Suppressor macrophage (primary cell): ENCODE data around the gene CD44.

Source experiments
- DNase-seq, 4 experiments: peaks; one replicate each; pipeline ENCODE4 v3.0.0-alpha.2; 2020 to 2022

CD44 gene

DNA sequence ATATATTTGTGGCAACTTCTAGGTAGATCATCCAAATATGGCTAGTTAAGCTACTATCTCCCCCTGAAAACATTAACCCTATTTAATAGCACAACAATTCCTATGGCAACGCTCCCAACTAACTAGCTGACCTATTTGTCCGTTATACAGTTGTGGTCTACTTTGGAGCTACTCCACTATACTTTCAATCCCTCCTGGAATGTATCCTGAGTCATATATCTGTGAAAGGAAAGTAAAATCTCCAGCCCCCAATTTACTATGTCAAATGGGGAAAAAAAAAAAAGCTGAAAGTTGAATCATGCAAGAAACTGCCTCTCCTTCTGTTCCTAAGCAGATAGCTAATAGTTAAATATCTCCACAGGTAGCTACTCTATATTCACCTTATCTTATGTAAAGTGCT is 128.5 kb downstream of the CD44 start:
- DNase-seq, result no peak

DNA sequence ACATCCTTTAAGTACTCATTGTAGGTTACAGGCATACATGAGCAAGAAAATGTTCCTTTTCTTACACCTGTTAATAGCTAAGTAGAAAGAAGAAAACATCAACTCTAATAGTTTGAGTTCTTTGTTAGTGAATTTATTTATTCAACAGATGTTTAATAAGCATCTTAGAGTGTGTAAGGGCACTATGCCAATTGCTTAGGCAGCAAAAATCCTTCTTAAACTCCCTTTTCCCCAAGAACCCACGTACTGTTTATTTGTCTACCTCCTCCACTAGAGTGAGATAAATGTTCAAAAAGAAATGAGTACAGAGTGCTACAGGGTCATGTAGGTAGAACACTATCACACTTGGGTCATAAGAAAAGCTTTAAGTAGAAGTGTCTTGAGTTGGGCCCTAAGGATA is 131.4 kb downstream of the CD44 start:
- no peak for DNase-seq

DNA sequence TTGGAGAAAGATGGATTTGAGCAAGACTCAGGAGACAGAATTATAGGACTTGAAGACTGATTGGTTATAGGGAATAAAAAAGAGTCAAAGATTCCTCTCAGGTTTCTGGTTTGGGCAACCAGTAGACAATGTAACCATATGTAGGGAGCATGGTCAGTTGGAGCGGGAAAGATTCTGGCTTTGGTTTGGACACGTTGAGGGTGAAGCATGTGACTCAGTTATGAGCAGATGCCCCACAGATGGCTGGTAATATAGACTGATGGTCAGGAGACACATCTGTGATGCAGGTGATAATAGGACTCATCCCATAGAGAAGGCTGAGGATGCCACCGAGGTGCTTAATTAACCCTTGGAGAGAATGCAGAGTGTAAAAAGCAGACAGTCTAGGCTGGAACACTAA is 132.1 kb downstream of the CD44 start:
- DNase-seq, result no peak

GRCh38 chr11:35272391-35272902 is 133.5 kb downstream of the CD44 start:
- peak; percentile 24 to 69 (median 54) for DNase-seq

- peak in 3 of 4 experiments; percentile 31 to 41 (median 36) for DNase-seq
Measured at GRCh38 chr11:35274909-35275785, 136.2 kb downstream of the CD44 start.

- DNase-seq, result no peak
Measured at GRCh38 chr11:35275786-35276170, 136.8 kb downstream of the CD44 start.

DNA sequence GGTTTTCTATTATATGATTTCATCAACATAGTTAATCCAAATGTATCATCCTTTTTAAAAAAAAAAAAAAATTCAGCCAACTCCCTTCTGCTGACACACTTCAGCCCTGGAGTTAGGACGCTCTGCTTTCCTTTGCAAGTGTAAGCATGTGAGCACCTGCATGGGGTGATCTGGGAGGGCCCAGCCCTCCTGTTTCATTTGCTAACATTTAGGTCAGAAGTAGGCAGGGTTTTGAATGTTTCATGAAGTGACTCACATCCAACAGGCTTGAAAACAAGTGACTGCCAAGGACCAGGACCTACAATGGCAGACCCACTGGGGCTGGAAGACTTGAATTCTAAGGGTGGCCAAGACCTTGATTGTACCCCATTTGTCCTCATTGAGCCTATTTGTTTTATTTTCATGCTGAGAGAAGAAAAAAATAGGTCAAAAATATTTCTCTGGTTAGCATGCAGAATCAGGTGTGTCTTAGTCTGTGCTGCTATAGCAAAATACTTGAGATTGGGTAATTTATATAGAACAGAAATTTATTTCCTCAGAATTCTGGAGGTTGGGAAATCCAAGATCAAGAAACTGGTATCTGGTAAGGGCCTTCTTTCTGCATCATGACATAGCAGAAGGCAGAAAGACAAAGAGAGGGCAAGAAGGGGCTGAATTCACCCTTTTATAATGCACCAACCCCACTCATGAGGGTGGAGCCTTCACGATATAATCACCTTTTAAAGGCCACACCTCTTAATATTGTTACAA is 137.6 kb downstream of the CD44 start:
- DNase-seq, result peak in 1 of 4 experiments; percentile 24

DNA sequence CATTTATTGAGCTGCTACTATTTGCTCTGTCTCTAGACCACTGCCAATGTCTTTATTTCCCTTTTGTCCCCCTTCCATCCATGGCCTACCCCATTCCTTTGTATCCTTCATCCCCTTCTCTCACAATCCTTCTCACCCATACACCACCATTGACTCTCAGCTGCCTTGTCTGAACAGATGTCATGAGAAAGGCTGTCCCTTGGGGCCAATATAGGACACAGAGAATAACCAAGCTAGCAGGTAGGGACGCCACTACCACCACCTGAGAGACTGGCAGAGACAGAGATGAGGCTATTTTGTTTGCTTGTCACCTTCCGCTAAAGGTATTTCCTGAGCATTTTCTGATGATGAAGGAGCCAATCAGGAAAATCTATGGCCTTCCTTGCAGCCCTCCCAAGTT is 138.9 kb downstream of the CD44 start:
- DNase-seq, result no peak

- no peak for DNase-seq
Measured at GRCh38 chr11:35280727-35281126, 141.8 kb downstream of the CD44 start.

DNA sequence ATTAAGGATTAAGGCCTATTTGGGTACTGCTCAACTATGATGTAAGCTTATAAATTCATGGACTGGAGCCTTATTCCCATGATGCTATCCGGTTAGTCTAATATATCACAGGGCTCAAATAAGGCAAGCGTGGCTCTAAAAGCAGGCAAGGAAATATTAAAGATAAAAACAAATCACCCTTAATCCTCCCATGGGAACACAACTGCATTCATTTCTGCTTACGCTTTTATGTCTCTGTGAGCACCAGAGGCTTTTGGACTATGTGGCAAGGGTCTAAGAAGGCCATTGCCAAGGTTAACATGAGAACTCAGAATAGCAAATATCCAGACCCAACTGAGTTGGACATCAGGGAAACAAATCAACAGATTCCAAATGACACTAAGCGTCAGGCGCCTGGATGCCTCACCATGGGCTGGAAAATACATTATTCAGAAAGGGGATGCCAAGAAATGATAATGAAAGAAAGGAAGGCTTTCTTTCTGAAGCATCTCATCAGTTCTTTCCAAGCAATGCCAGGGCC is 142.3 kb downstream of the CD44 start:
- no peak for DNase-seq
